GM12878 (cell line): ENCODE measurements around the gene LENEP. TPM values are rescaled to one million over a fixed set of nuclear protein-coding genes. Genes with fewer than 3 reads are reported as not detected.

Experiments used
- ATAC-seq: fragments of 200-7000 bp; cut with Tn5 transposase; 3 replicates; pipeline ENCODE4 v1.9.1; 2020; ENCODE audit warnings: mild to moderate bottlenecking, moderate library complexity
- BruUV-seq: library from RNA; stranded (reverse); fragments of 400-500 nt; replicated peaks from 2 replicates; lab custom pipeline; 2021; lab: Mats Ljungman, UMichigan
- CTCF ChIA-PET: fragments of 300-600 bp; sonication (Branson Sonifier 250); formaldehyde crosslinking; extraction: SDS; loops from one replicate; lab custom pipeline; 2021; ENCODE audit warnings: inconsistent platforms; lab: Yijun Ruan, JAX
- POLR2A ChIA-PET: fragments of 350-600 bp; formaldehyde crosslinking; extraction: SDS; loops from one replicate; lab custom pipeline; 2021; ENCODE audit warnings: inconsistent platforms; lab: Charles Lee
- RAD21 ChIA-PET: fragments of 300-600 bp; sonication (Branson Sonifier 250); formaldehyde crosslinking; loops from one replicate; lab custom pipeline; 2023; ENCODE audit warnings: antibody characterized with exemption; ENCODE audit not compliant: unreplicated experiment; lab: Charles Lee
- SMC1A ChIA-PET: fragments of 300-600 bp; sonication (Branson Sonifier 250); formaldehyde crosslinking; loops from one replicate; lab custom pipeline; 2023; ENCODE audit not compliant: unreplicated experiment, uncharacterized antibody; lab: Charles Lee
- DNase-seq: peaks from one replicate; pipeline ENCODE4 v3.0.0-alpha.2; 2011; ENCODE audit warnings: low read depth, low spot score
- FAIRE-seq: peaks from 3 replicates; lab custom pipeline; 2011; peaks lifted over from hg19 to GRCh38; lab: Jason Lieb, UNC
- H2AFZ ChIP-seq: 2 replicates; pipeline ENCODE4 v1.6.0; 2011; ENCODE audit warnings: low read depth, low read length, control low read depth; ENCODE audit not compliant: control insufficient read depth
- H3K27ac ChIP-seq: 2 replicates; pipeline ENCODE4 v1.5.1; 2011; ENCODE audit warnings: control low read depth; ENCODE audit not compliant: control insufficient read depth, insufficient read depth
- H3K27me3 ChIP-seq, 2 experiments: replicated peaks in 1 of 2; 2 replicates each; pipeline versions ENCODE4 v1.6.0 to v1.6.1; 2011; ENCODE audit warnings: low read length in 1 of 2; ENCODE audit not compliant: control insufficient read depth in 2 of 2, insufficient read depth in 2 of 2
- H3K36me3 ChIP-seq, 2 experiments: 2 replicates each; pipeline ENCODE4 v1.5.1; 2011; ENCODE audit warnings: low read length in 1 of 2; ENCODE audit not compliant: control insufficient read depth in 2 of 2, insufficient read depth in 2 of 2
- H3K4me1 ChIP-seq: 2 replicates; pipeline ENCODE4 v1.6.1; 2011; ENCODE audit warnings: mild to moderate bottlenecking, low read length, moderate library complexity, mixed read lengths; ENCODE audit not compliant: control insufficient read depth, insufficient read depth
- H3K4me2 ChIP-seq: 2 replicates; pipeline ENCODE4 v1.6.0; 2011; ENCODE audit warnings: control low read depth; ENCODE audit not compliant: control insufficient read depth, insufficient read depth
- H3K4me3 ChIP-seq: fragments of 200-600 bp; sonication (generic); 2 replicates; pipeline ENCODE4 v1.5.1; 2016
- H3K79me2 ChIP-seq: 2 replicates; pipeline ENCODE4 v1.6.0; 2011; ENCODE audit warnings: low read length; ENCODE audit not compliant: control insufficient read depth, insufficient read depth
- H3K9ac ChIP-seq: 2 replicates; pipeline ENCODE4 v1.8.0; 2011; ENCODE audit warnings: low read length, control low read depth, mixed read lengths; ENCODE audit not compliant: control insufficient read depth, insufficient read depth
- H3K9me3 ChIP-seq: replicated peaks from 3 replicates; pipeline ENCODE4 v1.5.1; 2011; ENCODE audit warnings: mild to moderate bottlenecking, low read length; ENCODE audit not compliant: control insufficient read depth, insufficient read depth
- H4K20me1 ChIP-seq: 2 replicates; pipeline ENCODE4 v1.6.0; 2011; ENCODE audit not compliant: control insufficient read depth, insufficient read depth
- CBX5 ChIP-seq: sonication (generic); IDR thresholded peaks from 2 replicates; pipeline ENCODE4 v1.6.1; 2016; ENCODE audit warnings: low read depth, moderate library complexity, mild to moderate bottlenecking, inconsistent platforms
- EED ChIP-seq: sonication (generic); IDR thresholded peaks from 2 replicates; pipeline ENCODE4 v1.6.1; 2016; ENCODE audit warnings: antibody characterized with exemption, low read depth
- ESRRA ChIP-seq: IDR thresholded peaks from 2 replicates; pipeline ENCODE4 v1.6.1; 2012; ENCODE audit warnings: mild to moderate bottlenecking, low read length, improper control_type of control experiment
- NR2F1 ChIP-seq: fragments of 450-650 bp; conservative IDR thresholded peaks from 2 replicates; pipeline ENCODE4 v1.6.1; 2017; ENCODE audit warnings: mild to moderate bottlenecking
- STAT3 ChIP-seq: IDR thresholded peaks from 2 replicates; pipeline ENCODE4 v1.6.1; 2011; ENCODE audit warnings: low read depth, low read length, improper control_type of control experiment
- TARDBP ChIP-seq: IDR thresholded peaks from 2 replicates; pipeline ENCODE4 v1.6.1; 2016; ENCODE audit warnings: borderline replicate concordance
- ZNF24 ChIP-seq: fragments of 450-650 bp; IDR thresholded peaks from 2 replicates; pipeline ENCODE4 v1.6.1; 2017; ENCODE audit warnings: antibody characterized with exemption, mild to moderate bottlenecking
- WGBS: methylation state at CpG from one replicate; pipeline ENCODE4 v1.1.6; 2016; ENCODE audit warnings: low lambda C conversion rate; ENCODE audit not compliant: insufficient replicate concordance, insufficient coverage; ENCODE audit errors: missing lambda C conversion rate; 5-methylcytosine and 5-hydroxymethylcytosine counted together
- in situ Hi-C: fragments of 300-500 bp; cut with MboI; formaldehyde crosslinking; loops from 9 replicates; pipeline ENCODE4 v1.14.3; 2018; ENCODE audit warnings: mixed read lengths
- intact Hi-C: fragments of 100-400 bp; cut with micrococcal nuclease; formaldehyde crosslinking; loops from one replicate; pipeline ENCODE4 v1.14.2; 2022; ENCODE audit not compliant: unreplicated experiment
- polyA plus RNA-seq, 11 experiments: library from polyadenylated mRNA; depleted of rRNA in 4 of 11; unstranded in 6 of 11; stranded (reverse) in 5 of 11; fragments of >200 nt; fragmentation: Nextera tagmentation in 4 of 11; fragmentation: Illumina TruSeq in 1 of 11; extraction: Ambion mirVana in 4 of 11; extraction: Trizol in 1 of 11; gene quantifications; 1 replicate in 1 of 11; 2 replicates in 10 of 11; pipeline versions ENCODE4 v1.2.1 to v1.2.3, GENCODE V29; 2011 to 2016; ENCODE audit warnings: inconsistent platforms in 2 of 11, missing spikeins in 2 of 11, low read depth in 1 of 11
- total RNA-seq, 4 experiments: library from RNA; depleted of rRNA in 3 of 4; stranded (reverse); fragments of >200 nt in 3 of 4; fragmentation: Illumina TruSeq in 1 of 4; extraction: Trizol in 1 of 4; gene quantifications; 2 replicates each; pipeline versions ENCODE4 v1.2.1 to v1.2.3, GENCODE V29; 2013 to 2021
- TF ChIP-seq, protein P1 (sequence below): fragments of 450-650 bp; IDR thresholded peaks from 2 replicates; pipeline ENCODE4 v1.6.1; 2017; ENCODE audit warnings: low read depth, mild to moderate bottlenecking, moderate library complexity
- TF ChIP-seq, protein P2 (sequence below): fragments of 150-350 bp; IDR thresholded peaks from 2 replicates; pipeline ENCODE4 v1.6.1; 2016; ENCODE audit warnings: low read depth, low read length

The LENEP gene
- total and polyA plus RNA-seq, 10 of the 15 experiments (the other 5 are each of a cell fraction or from before 2014, with no cell fraction given), result 0.27 to 1.1 (median 0.64) TPM; not detected in 7

DNA sequence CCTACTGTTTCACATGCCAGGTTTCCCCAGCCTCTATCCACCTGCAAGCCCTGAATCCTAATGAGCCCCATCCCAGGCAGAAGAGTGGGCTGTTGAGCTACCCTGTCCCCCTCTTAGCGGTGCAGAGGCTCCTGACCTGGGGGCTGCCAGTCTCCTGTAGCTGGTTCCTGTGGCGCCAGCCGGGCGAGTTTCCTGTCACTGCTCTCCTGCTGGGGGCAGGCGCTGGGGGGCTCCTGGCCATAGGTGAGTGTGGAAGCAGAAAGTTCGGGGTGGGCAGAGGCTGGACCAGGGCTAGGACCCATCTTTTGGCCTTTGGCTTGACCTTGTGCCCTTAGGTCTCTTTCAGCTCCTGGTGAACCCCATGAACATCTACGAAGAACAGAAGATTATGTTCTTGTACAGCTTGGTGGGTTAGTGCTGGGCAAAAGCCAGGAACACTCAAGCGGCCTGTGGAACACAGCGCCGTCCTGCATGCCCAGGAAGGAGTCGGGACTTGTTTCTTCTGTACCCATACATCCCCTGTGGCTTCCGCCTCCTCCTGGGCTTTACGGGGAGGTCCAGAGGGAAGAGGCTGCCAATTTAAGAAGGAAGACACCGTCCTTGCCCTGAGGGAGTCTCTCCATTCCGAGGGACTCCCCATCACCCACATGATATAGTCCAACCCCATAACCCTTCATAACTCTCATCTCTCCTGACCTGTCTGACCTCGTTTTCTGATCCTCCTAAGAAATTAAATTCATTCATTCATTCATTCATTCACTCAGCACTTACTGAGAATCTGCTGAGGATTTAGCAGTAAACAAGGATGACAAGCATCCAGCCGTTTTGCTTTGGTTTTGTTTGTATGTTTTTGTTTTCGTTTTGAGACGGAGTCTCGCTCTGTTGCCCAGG is 41.2 kb downstream of the LENEP start:
- BruUV-seq, result no TSS peak
- WGBS, result 42% methylated on average over 20 of the region's 20 CpGs
- ChIA-PET POLR2A (interaction anchor here (0.6 kb wide), 1 partner anchor 9 kb away, joined by 3 read pairs; no protein-coding TSS in a partner anchor), CTCF (interaction anchor here (1.5 kb wide), 1 partner anchor 16 kb away, joined by 5 read pairs; no protein-coding TSS in a partner anchor), RAD21 (no interaction called here), SMC1A (no interaction called here)
- no peaks in the 10 kb centered on the region for H3K4me1 ChIP-seq
- no peak overlapping the region for H3K4me2 ChIP-seq
- no peak for FAIRE-seq
- no peak overlapping the region for H3K4me3 ChIP-seq
- in situ Hi-C loops, result no loop called here
- H4K20me1 ChIP-seq, result no peaks in the 10 kb centered on the region
- peaks cover 2 to 5% of the 10 kb centered on the region in 2 experiments; a peak in 1 of 4 replicates for H3K27me3 ChIP-seq
- no peaks in the 10 kb centered on the region for H3K9me3 ChIP-seq
- no peaks in the 10 kb centered on the region for H3K36me3 ChIP-seq
- intact Hi-C loops, result no loop called here
- no peak overlapping the region for H2AFZ ChIP-seq
- no peaks in the 10 kb centered on the region for H3K79me2 ChIP-seq
- no peak for DNase-seq
- no peak overlapping the region for H3K9ac ChIP-seq
- no peak overlapping the region for H3K27ac ChIP-seq
- TF ChIP-seq, protein P1, sequence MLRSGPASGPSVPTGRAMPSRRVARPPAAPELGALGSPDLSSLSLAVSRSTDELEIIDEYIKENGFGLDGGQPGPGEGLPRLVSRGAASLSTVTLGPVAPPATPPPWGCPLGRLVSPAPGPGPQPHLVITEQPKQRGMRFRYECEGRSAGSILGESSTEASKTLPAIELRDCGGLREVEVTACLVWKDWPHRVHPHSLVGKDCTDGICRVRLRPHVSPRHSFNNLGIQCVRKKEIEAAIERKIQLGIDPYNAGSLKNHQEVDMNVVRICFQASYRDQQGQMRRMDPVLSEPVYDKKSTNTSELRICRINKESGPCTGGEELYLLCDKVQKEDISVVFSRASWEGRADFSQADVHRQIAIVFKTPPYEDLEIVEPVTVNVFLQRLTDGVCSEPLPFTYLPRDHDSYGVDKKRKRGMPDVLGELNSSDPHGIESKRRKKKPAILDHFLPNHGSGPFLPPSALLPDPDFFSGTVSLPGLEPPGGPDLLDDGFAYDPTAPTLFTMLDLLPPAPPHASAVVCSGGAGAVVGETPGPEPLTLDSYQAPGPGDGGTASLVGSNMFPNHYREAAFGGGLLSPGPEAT, result no peak
- peak; percentile 71; the same call in 1 of the 2 replicates for TF ChIP-seq ZNF24
- ATAC-seq, result no peak

DNA sequence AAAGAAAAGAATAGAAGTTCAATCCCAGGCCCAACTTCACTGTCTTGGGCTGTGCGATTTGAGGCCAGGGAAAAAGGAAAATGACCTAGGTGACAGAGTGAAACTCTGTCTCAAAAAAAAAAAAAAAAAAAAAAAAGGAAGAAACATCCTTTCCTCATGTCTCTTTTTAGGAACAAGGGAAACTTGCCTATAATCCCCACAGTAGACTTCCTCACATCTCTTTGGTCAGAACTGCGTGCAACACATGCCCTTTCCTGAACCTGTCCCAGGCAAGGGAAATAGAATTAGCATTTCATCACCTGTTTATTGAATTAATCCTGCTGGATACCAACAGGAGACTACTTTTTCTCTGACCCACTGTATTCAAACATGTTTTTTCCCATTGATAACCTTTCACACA is 42.5 kb downstream of the LENEP start:
- H4K20me1 ChIP-seq, result no peaks in the 10 kb centered on the region
- no peak for DNase-seq
- intact Hi-C loops, result no loop called here
- no peaks in the 10 kb centered on the region for H3K36me3 ChIP-seq
- no peaks in the 10 kb centered on the region for H3K4me1 ChIP-seq
- H3K27me3 ChIP-seq, result peaks cover 2 to 5% of the 10 kb centered on the region in 2 experiments; a peak in 2 of 4 replicates
- CTCF ChIA-PET, result no interaction called here
- H2AFZ ChIP-seq, result no peak overlapping the region
- SMC1A ChIA-PET, result no interaction called here
- ATAC-seq, result no peak
- WGBS, result 100% methylated on average over 1 of the region's 2 CpGs
- no peaks in the 10 kb centered on the region for H3K9me3 ChIP-seq
- in situ Hi-C loops, result no loop called here
- no peak for FAIRE-seq
- H3K4me2 ChIP-seq, result no peak overlapping the region
- no peaks in the 10 kb centered on the region for H3K79me2 ChIP-seq
- POLR2A ChIA-PET, result no interaction called here
- RAD21 ChIA-PET, result no interaction called here
- BruUV-seq, result no TSS peak
- no peak overlapping the region for H3K27ac ChIP-seq
- no peak overlapping the region for H3K4me3 ChIP-seq
- no peak overlapping the region for H3K9ac ChIP-seq
- TF ChIP-seq ESRRA (no peak), CBX5 (no peak), NR2F1 (no peak), EED (no peak), STAT3 (no peak), TARDBP (no peak)
- TF ChIP-seq, protein P2, sequence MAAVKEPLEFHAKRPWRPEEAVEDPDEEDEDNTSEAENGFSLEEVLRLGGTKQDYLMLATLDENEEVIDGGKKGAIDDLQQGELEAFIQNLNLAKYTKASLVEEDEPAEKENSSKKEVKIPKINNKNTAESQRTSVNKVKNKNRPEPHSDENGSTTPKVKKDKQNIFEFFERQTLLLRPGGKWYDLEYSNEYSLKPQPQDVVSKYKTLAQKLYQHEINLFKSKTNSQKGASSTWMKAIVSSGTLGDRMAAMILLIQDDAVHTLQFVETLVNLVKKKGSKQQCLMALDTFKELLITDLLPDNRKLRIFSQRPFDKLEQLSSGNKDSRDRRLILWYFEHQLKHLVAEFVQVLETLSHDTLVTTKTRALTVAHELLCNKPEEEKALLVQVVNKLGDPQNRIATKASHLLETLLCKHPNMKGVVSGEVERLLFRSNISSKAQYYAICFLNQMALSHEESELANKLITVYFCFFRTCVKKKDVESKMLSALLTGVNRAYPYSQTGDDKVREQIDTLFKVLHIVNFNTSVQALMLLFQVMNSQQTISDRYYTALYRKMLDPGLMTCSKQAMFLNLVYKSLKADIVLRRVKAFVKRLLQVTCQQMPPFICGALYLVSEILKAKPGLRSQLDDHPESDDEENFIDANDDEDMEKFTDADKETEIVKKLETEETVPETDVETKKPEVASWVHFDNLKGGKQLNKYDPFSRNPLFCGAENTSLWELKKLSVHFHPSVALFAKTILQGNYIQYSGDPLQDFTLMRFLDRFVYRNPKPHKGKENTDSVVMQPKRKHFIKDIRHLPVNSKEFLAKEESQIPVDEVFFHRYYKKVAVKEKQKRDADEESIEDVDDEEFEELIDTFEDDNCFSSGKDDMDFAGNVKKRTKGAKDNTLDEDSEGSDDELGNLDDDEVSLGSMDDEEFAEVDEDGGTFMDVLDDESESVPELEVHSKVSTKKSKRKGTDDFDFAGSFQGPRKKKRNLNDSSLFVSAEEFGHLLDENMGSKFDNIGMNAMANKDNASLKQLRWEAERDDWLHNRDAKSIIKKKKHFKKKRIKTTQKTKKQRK, result no peak
